GM12891 (cell line): ENCODE measurements around the gene VPS13D.

Source experiments
- POLR2A ChIP-seq: IDR thresholded peaks from 2 replicates; pipeline ENCODE4 v1.6.1; 2011; ENCODE audit warnings: low read depth, low read length, control low read depth
- POLR2AphosphoS5 ChIP-seq: IDR thresholded peaks from 2 replicates; pipeline ENCODE4 v1.6.1; 2011; ENCODE audit warnings: low read depth, low read length, control low read depth
- POU2F2 ChIP-seq: IDR thresholded peaks from 2 replicates; pipeline ENCODE4 v1.6.1; 2011; ENCODE audit warnings: low read depth, mild to moderate bottlenecking, control low read depth, low read length, moderate library complexity
- SPI1 ChIP-seq: IDR thresholded peaks from 2 replicates; pipeline ENCODE4 v1.6.1; 2011; ENCODE audit warnings: low read depth, low read length, control low read depth
- TAF1 ChIP-seq: IDR thresholded peaks from 2 replicates; pipeline ENCODE4 v1.6.1; 2011; ENCODE audit warnings: low read depth, low read length, control low read depth

DNA sequence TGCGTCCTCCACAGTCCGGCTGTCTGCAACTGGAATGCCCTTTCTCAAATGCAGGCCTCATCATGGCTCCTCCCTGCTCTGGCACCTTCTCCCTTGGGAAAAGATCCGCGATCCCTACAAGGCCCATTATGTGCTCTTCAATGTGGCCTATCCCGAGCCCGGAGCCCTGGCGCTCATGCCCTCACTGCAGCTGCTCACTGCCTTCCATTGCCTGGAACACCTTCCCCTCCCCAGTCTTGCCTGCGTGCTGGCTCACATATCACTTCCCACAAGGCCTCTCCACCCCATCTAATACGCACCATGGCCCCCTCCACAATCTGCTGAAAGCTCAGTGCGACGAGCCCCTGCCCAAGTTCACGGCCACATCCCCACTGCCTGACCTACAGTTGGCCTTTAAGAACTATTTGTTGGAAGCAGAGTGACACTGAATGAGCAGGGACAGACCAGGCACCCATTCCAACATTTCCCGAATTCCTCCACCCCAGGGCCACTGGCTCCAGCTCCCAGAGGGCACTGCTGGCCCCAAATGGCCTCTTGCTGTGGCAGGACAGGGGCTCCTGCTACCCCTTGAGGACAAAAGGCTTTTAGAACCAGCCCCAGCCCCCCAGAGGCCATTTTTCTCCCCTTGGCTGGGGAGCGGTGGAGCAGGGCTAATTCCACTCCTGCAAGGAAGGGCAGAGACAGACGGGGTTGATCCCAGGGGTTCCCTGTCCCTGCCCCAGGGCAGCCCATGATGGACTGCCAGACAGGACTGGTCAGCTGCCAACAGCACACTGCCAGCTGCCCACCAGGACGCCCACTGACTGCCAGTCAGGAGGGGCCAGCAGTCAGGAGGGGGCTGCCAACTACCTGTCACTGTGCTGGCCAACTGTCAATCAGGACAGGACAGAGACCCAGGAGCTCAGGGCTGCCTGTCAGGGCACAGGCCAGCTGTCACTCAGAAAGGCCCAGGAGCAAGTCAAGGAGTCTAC, 323.4 kb downstream of the VPS13D start:
- TF ChIP-seq SPI1 (no peak), POLR2A (no peak), POLR2AphosphoS5 (no peak), TAF1 (no peak), POU2F2 (no peak)
